ENCODE measurements around the gene SSH3.

The SSH3 gene

DNA sequence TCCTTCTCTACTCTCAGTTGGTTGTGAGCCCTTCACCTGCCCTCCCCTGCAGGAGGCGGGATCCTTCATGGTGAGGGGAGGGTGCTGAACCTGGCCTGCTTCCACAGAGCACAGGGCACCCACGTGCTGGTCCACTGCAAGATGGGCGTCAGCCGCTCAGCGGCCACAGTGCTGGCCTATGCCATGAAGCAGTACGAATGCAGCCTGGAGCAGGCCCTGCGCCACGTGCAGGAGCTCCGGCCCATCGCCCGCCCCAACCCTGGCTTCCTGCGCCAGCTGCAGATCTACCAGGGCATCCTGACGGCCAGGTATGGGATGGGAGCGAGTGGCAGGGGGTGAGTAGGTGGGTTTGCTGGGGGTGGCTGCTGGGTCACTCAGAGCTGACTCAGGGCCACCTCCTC is 6.3 kb downstream of the SSH3 start:
- in situ Hi-C loops (cut with HindIII; ENCODE audit: low pct_ligation_motif_present, low sequenced_read_pairs), result no loop called here
- H3K4me3 ChIP-seq (ENCODE audit: low read depth, low read length), result no peak overlapping the region
- peaks cover 11% of the 10 kb centered on the region for H3K36me3 ChIP-seq (replicated peaks)
- H3K27me3 ChIP-seq (replicated peaks), result no peaks in the 10 kb centered on the region
- no peak overlapping the region for H3K27ac ChIP-seq
- TF ChIP-seq, protein P1, sequence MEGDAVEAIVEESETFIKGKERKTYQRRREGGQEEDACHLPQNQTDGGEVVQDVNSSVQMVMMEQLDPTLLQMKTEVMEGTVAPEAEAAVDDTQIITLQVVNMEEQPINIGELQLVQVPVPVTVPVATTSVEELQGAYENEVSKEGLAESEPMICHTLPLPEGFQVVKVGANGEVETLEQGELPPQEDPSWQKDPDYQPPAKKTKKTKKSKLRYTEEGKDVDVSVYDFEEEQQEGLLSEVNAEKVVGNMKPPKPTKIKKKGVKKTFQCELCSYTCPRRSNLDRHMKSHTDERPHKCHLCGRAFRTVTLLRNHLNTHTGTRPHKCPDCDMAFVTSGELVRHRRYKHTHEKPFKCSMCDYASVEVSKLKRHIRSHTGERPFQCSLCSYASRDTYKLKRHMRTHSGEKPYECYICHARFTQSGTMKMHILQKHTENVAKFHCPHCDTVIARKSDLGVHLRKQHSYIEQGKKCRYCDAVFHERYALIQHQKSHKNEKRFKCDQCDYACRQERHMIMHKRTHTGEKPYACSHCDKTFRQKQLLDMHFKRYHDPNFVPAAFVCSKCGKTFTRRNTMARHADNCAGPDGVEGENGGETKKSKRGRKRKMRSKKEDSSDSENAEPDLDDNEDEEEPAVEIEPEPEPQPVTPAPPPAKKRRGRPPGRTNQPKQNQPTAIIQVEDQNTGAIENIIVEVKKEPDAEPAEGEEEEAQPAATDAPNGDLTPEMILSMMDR (IDR thresholded peaks at IDR 0.05; ENCODE audit: low read depth, low read length, missing control alignments), result no peak
- no peak for DNase-seq

DNA sequence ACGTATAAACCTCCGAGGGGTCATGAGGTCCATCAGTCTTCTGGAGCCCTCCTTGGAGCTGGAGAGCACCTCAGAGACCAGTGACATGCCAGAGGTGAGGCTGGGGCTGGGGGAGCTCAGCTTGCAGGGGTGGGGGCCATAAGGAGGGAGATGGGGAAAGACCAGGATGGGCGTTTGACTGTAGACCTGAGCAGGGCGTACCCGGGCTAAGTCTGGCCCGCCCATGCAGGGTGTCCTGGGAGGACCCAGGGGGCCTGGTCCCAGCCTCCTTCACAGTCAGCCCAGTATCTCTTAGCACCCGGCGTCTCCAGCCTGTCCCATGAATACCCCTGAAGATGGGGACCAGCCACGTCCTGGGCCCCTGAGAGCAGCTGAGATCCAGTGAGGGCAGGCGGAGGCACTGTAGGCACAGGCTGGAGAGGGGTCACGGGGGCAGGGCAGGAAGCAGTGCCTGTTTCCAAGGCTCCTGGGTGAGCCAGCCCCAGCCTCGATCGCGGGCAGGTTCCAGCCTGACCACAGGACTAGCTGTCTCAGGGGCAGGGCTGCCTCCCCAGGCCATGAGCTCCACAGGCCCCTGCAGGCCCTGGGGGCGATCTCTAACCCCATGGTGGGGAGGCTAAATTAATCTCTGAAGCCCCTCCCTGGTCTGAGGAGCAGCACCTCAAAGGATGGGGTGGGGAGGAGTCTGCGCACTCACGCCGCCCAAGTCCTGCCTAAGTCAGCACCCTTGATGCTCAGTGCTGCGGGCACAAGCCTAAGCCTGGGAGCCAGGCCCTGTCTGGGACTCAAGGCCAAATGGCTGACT is 7.1 kb downstream of the SSH3 start:
- no peaks in the 10 kb centered on the region for H3K27me3 ChIP-seq (replicated peaks)
- in situ Hi-C loops (cut with HindIII; ENCODE audit: low pct_ligation_motif_present, low sequenced_read_pairs), result no loop called here
- TF ChIP-seq, protein P1 (IDR thresholded peaks at IDR 0.05; ENCODE audit: low read depth, low read length, missing control alignments), result no peak
- peaks cover 11% of the 10 kb centered on the region for H3K36me3 ChIP-seq (replicated peaks)
- H3K27ac ChIP-seq, result no peak overlapping the region
- DNase-seq, result no peak
- no peak overlapping the region for H3K4me3 ChIP-seq (ENCODE audit: low read depth, low read length)

DNA sequence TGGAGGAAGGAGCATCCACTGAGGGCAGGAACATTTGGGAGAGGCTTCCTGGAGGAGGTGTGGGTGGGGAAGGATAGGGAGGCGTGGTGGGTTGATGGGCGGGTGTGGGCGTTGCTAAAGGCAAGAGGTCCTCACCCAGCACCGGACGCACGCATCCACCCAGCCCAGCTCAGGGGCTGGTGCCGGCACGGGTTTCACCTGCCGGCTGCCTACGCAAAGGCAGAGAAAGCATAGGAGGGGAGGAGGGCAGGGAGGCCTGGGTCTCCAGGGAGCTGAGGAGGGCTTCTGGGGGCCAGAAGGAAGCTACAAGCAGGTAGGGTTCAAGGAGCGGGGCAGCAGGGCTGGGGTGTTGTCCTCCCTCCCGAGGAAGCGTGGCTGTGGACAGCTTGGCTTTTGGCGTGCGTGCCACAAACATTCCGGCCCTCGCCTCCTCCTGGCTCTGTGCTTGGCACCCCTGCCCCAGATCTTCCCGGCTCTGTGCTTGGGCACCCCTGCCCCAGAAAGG is 7.8 kb downstream of the SSH3 start:
- DNase-seq, result no peak
- in situ Hi-C loops (cut with HindIII; ENCODE audit: low pct_ligation_motif_present, low sequenced_read_pairs), result no loop called here
- H3K4me3 ChIP-seq (ENCODE audit: low read depth, low read length), result no peak overlapping the region
- TF ChIP-seq, protein P1 (IDR thresholded peaks at IDR 0.05; ENCODE audit: low read depth, low read length, missing control alignments), result no peak
- peaks cover 11% of the 10 kb centered on the region for H3K36me3 ChIP-seq (replicated peaks)
- no peaks in the 10 kb centered on the region for H3K27me3 ChIP-seq (replicated peaks)
- H3K27ac ChIP-seq, result no peak overlapping the region

DNA sequence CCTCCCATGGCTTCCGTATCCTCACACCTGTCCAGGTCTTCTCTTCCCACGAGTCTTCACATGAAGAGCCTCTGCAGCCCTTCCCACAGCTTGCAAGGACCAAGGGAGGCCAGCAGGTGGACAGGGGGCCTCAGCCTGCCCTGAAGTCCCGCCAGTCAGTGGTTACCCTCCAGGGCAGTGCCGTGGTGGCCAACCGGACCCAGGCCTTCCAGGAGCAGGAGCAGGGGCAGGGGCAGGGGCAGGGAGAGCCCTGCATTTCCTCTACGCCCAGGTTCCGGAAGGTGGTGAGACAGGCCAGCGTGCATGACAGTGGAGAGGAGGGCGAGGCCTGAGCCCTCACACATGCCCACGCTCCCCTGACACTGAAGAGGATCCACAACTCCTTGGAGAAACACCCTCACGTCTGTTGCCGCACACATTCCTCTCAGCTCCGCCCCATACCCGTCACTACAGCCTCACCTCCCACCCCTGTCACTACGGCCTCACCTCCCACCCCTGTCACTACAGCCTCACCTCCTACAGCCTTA is 8.3 kb downstream of the SSH3 start:
- DNase-seq, result no peak
- peaks cover 11% of the 10 kb centered on the region for H3K36me3 ChIP-seq (replicated peaks)
- H3K4me3 ChIP-seq (ENCODE audit: low read depth, low read length), result no peak overlapping the region
- H3K27me3 ChIP-seq (replicated peaks), result no peaks in the 10 kb centered on the region
- no peak overlapping the region for H3K27ac ChIP-seq
- in situ Hi-C loops (cut with HindIII; ENCODE audit: low pct_ligation_motif_present, low sequenced_read_pairs), result no loop called here
- TF ChIP-seq, protein P1 (IDR thresholded peaks at IDR 0.05; ENCODE audit: low read depth, low read length, missing control alignments), result peak; percentile 14

DNA sequence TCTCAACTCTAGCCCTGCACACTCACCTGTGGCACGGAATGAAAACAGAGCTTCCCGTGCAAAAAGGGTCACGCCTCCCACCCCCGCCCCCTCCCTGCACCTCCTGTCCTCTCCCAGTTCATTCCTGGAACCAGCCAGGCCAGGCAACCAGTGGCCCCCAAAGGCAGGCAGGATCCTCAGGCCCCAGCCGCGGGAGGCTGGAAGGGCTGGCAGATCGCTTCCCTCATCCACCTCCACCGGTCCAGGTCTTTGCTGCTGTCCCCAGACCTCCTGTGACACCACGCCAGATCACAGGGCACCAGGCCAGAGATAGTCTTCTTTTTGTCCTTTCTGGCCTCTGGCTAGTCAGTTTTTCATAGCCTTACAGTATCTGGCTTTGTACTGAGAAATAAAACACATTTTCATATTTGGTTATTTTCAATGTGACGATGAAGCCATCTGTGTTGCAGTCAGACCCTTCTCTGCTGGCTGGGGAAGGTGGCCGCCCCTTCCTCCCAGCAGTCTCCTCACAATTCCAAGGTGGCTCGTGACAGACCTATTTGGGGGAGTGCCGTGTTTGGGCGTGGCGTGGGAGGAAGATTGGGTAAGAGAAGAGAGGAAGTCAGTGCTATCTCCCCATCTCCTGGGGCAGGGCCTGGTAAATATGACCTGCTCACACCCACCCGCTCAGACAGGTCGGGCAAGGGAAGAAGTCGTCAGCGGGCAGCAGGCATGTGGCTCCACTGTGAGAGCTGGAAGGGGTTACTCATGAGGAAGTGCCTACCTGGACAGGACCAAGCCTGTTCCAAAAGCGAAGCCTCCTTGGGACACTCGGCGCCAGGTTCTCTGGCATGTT is 9.1 kb downstream of the SSH3 start:
- H3K4me3 ChIP-seq (ENCODE audit: low read depth, low read length), result no peak overlapping the region
- peaks cover 11% of the 10 kb centered on the region for H3K36me3 ChIP-seq (replicated peaks)
- DNase-seq, result no peak
- TF ChIP-seq, protein P1 (IDR thresholded peaks at IDR 0.05; ENCODE audit: low read depth, low read length, missing control alignments), result no peak
- in situ Hi-C loops (cut with HindIII; ENCODE audit: low pct_ligation_motif_present, low sequenced_read_pairs), result no loop called here
- no peaks in the 10 kb centered on the region for H3K27me3 ChIP-seq (replicated peaks)
- H3K27ac ChIP-seq, result no peak overlapping the region
